HepG2 (cell line): ENCODE results near the gene TRIM31. TPM values are rescaled to one million over a fixed set of nuclear protein-coding genes. Genes with fewer than 3 reads are reported as not detected.
A peak's percentile ranks its signal among the peaks of the same experiment; 100 is the strongest.

Source experiments
- ARID3A ChIP-seq: IDR thresholded peaks from 2 replicates; pipeline ENCODE4 v1.6.1; 2012; ENCODE audit warnings: low read depth, low read length, improper control_type of control experiment
- ATF7 ChIP-seq, 2 experiments: fragments of 450-650 bp in 1 of 2; sonication (generic) in 1 of 2; formaldehyde crosslinking in 1 of 2; IDR thresholded peaks; 2 replicates each; pipeline versions ENCODE4 v1.4.0 to v1.6.1; 2016 to 2020; ENCODE audit warnings: antibody characterized with exemption in 1 of 2, mild to moderate bottlenecking in 1 of 2, missing genetic modification reagents in 1 of 2
- ATRX ChIP-seq: sonication (generic); formaldehyde crosslinking; IDR thresholded peaks from 2 replicates; pipeline ENCODE4 v1.4.0; 2020; ENCODE audit warnings: missing genetic modification reagents, borderline replicate concordance
- FOXC1 ChIP-seq: sonication (generic); formaldehyde crosslinking; IDR thresholded peaks from 2 replicates; pipeline ENCODE4 v1.8.0; 2022; ENCODE audit warnings: mild to moderate bottlenecking, missing genetic modification reagents, borderline replicate concordance
- FOXJ3 ChIP-seq: sonication (generic); formaldehyde crosslinking; IDR thresholded peaks from 2 replicates; pipeline ENCODE4 v1.4.0; 2020; ENCODE audit warnings: missing genetic modification reagents, mild to moderate bottlenecking, borderline replicate concordance
- HIC2 ChIP-seq: sonication (generic); formaldehyde crosslinking; IDR thresholded peaks from 2 replicates; pipeline ENCODE4 v1.9.0; 2022; ENCODE audit warnings: low read depth, missing genetic modification reagents
- MNT ChIP-seq: fragments of 450-650 bp; IDR thresholded peaks from 2 replicates; pipeline ENCODE4 v1.6.1; 2016
- NONO ChIP-seq, 2 experiments: fragments of 450-650 bp in 1 of 2; sonication (generic) in 1 of 2; formaldehyde crosslinking in 1 of 2; IDR thresholded peaks in 1 of 2; conservative IDR thresholded peaks in 1 of 2; 2 replicates each; pipeline versions ENCODE4 v1.6.1 to v1.8.0; 2017 to 2022; ENCODE audit warnings: mild to moderate bottlenecking in 1 of 2, missing genetic modification reagents in 1 of 2, moderate library complexity in 1 of 2
- SOX13 ChIP-seq, 3 experiments: fragments of 450-650 bp in 1 of 3; sonication (generic) in 1 of 3; formaldehyde crosslinking in 1 of 3; IDR thresholded peaks in 2 of 3; conservative IDR thresholded peaks in 1 of 3; 2 replicates each; pipeline versions ENCODE4 v1.5.0 to v1.6.1; 2016 to 2020; ENCODE audit warnings: antibody characterized with exemption in 1 of 3, mild to moderate bottlenecking in 1 of 3, missing compliant biosample characterization in 1 of 3, missing genetic modification reagents in 1 of 3, moderate library complexity in 1 of 3
- TFDP2 ChIP-seq: sonication (generic); formaldehyde crosslinking; IDR thresholded peaks from 2 replicates; pipeline ENCODE4 v1.4.0; 2020; ENCODE audit warnings: missing genetic modification reagents
- ZBED4 ChIP-seq: sonication (generic); formaldehyde crosslinking; IDR thresholded peaks from 2 replicates; pipeline ENCODE4 v1.4.0; 2020; ENCODE audit warnings: missing genetic modification reagents, borderline replicate concordance
- ZNF260 ChIP-seq: sonication (generic); formaldehyde crosslinking; IDR thresholded peaks from 2 replicates; pipeline ENCODE4 v1.4.0; 2020; ENCODE audit warnings: missing genetic modification reagents, low read depth, mild to moderate bottlenecking, borderline replicate concordance
- ZNF510 ChIP-seq: sonication (generic); formaldehyde crosslinking; IDR thresholded peaks from 2 replicates; pipeline ENCODE4 v1.4.0; 2020; ENCODE audit warnings: low read depth, mild to moderate bottlenecking, missing genetic modification reagents
- ZNF615 ChIP-seq: sonication (generic); formaldehyde crosslinking; IDR thresholded peaks from 2 replicates; pipeline ENCODE4 v1.5.0; 2020; ENCODE audit warnings: mild to moderate bottlenecking, missing genetic modification reagents, borderline replicate concordance
- ZNF713 ChIP-seq: sonication (generic); formaldehyde crosslinking; IDR thresholded peaks from 2 replicates; pipeline ENCODE4 v1.4.0; 2020; ENCODE audit warnings: mild to moderate bottlenecking, missing genetic modification reagents
- ZNF792 ChIP-seq: IDR thresholded peaks from 2 replicates; pipeline ENCODE4 v1.6.1; 2016
- polyA plus RNA-seq, 8 experiments: library from polyadenylated mRNA; depleted of rRNA in 3 of 8; stranded (reverse) in 7 of 8; unstranded in 1 of 8; fragments of >200 nt; fragmentation: Illumina TruSeq in 4 of 8; extraction: Trizol in 4 of 8; gene quantifications; 2 replicates each; pipeline versions ENCODE4 v1.2.1 to v1.2.3, GENCODE V29; 2011 to 2016; ENCODE audit warnings: low read depth in 4 of 8, missing spikeins in 1 of 8, mixed read lengths in 1 of 8; ENCODE audit not compliant: insufficient read depth in 1 of 8
- total RNA-seq, 5 experiments: library from RNA; depleted of rRNA; stranded (reverse); fragments of >200 nt; fragmentation: Illumina TruSeq; extraction: Trizol; gene quantifications; 2 replicates each; pipeline ENCODE4 v1.2.3, GENCODE V29; 2016; ENCODE audit warnings: low read depth in 1 of 5

Gene TRIM31
- total and polyA plus RNA-seq, 2 of the 13 experiments (the other 11 are each of a cell fraction or from before 2014, with no cell fraction given): 0.13 to 0.51 TPM

GRCh38 chr6:30061092-30061857 lies 51.6 kb downstream of the TRIM31 start, which contains the start of gene POLR1H (continued):
- TF ChIP-seq MNT (no peak), TFDP2 (CRISPR knock-in tag) (peak; percentile 88), ATRX (no peak), ZBED4 (CRISPR knock-in tag) (peak; percentile 66; the same call in 1 of the 2 replicates), ZNF713 (CRISPR knock-in tag) (peak; percentile 84; the same call in 1 of the 2 replicates), ZNF792 (CRISPR knock-in tag) (peak; percentile 92), ATF7 (IDR thresholded peaks at IDR 0.05) (peak; percentile 100), ATF7 (CRISPR knock-in tag; IDR thresholded peaks at IDR 0.05) (peak; percentile 98), FOXC1 (CRISPR knock-in tag) (peak; percentile 88), NONO (IDR thresholded peaks at IDR 0.05) (no peak), NONO (CRISPR knock-in tag; conservative IDR thresholded peaks at IDR 0.05) (peak; percentile 82; the same call in 1 of the 2 replicates), HIC2 (CRISPR knock-in tag) (peak; percentile 44; the same call in 1 of the 2 replicates), FOXJ3 (CRISPR knock-in tag) (peak; percentile 88; the same call in 1 of the 2 replicates), ZNF615 (CRISPR knock-in tag) (no peak), ARID3A (peak; percentile 80), ZNF260 (no peak), ZNF510 (CRISPR knock-in tag) (0 out of 2 replicates have a peak, but pooled peaks have one; percentile 30), SOX13 (IDR thresholded peaks at IDR 0.05) (no peak), SOX13 (CRISPR knock-in tag; conservative IDR thresholded peaks at IDR 0.05 in 1 of 2, IDR thresholded peaks at IDR 0.05 in 1 of 2) (peak in 1 of 2 experiments; percentile 64; a peak in 2 of 4 replicates)
